HCT116 (cell line): ENCODE data around the gene IL17REL. TPM values are rescaled to one million over a fixed set of nuclear protein-coding genes. Genes with fewer than 3 reads are reported as not detected.

Experiments used
- ATAC-seq: fragments of 200-7000 bp; cut with Tn5 transposase; 2 replicates; pipeline ENCODE4 v1.9.1; 2020; ENCODE audit warnings: mild to moderate bottlenecking, moderate library complexity
- BruUV-seq: library from RNA; stranded (reverse); fragments of 400-500 nt; replicated peaks from 2 replicates; lab custom pipeline; 2021; lab: Mats Ljungman, UMichigan
- CTCF ChIA-PET: fragments of 300-600 bp; sonication (Branson Sonifier 250); formaldehyde crosslinking; loops from one replicate; lab custom pipeline; 2021; ENCODE audit warnings: antibody characterized with exemption; lab: Charles Lee
- POLR2A ChIA-PET: fragments of 300-600, 350-600 bp; sonication (Branson Sonifier 250); formaldehyde crosslinking; loops from one replicate; lab custom pipeline; 2021; ENCODE audit warnings: antibody characterized with exemption; lab: Charles Lee
- RAD21 ChIA-PET, 2 experiments: fragments of 300-600 bp; sonication (Branson Sonifier 250); formaldehyde crosslinking; loops; one replicate each; lab custom pipeline; 2023; ENCODE audit warnings: low total read pairs in 2 of 2; ENCODE audit not compliant: uncharacterized antibody in 2 of 2, unreplicated experiment in 2 of 2, low non-redundant PET in 1 of 2; lab: Charles Lee
- DNase-seq: peaks from one replicate; pipeline ENCODE4 v3.0.0-alpha.2; 2010; ENCODE audit warnings: low read depth, low spot score
- H2AFZ ChIP-seq: fragments of 200-600 bp; shearing (Covaris generic), sonication (generic); 2 replicates; pipeline ENCODE4 v1.6.1; 2017; ENCODE audit warnings: low read depth, mixed run types, mixed read lengths, antibody characterized with exemption, low read length; ENCODE audit not compliant: poor library complexity, severe bottlenecking
- H3K27ac ChIP-seq: 2 replicates; pipeline ENCODE4 v1.5.1; 2012; ENCODE audit warnings: low read depth, low read length
- H3K27me3 ChIP-seq: fragments of 200-600 bp; sonication (generic); 2 replicates; pipeline ENCODE4 v1.6.1; 2016; ENCODE audit warnings: mixed run types, low read length, mixed read lengths; ENCODE audit not compliant: insufficient read depth
- H3K36me3 ChIP-seq, 2 experiments: fragments of 200-500 bp in 1 of 2; fragments of 200-600 bp in 1 of 2; sonication (Bioruptor generic) in 1 of 2; sonication (generic) in 1 of 2; 2 replicates each; pipeline versions ENCODE4 v1.5.1 to v1.6.1; 2014 to 2016; ENCODE audit warnings: low read length in 2 of 2, inconsistent platforms in 1 of 2, mixed read lengths in 1 of 2, mixed run types in 1 of 2; ENCODE audit not compliant: insufficient read depth in 2 of 2, control insufficient read depth in 1 of 2
- H3K4me1 ChIP-seq, 2 experiments: fragments of 200-600 bp in 1 of 2; sonication (generic) in 1 of 2; 2 replicates each; pipeline versions ENCODE4 v1.5.1 to v1.6.1; 2012 to 2017; ENCODE audit warnings: low read length in 2 of 2, inconsistent platforms in 1 of 2, mild to moderate bottlenecking in 1 of 2, mixed read lengths in 1 of 2, mixed run types in 1 of 2, moderate library complexity in 1 of 2; ENCODE audit not compliant: insufficient read depth in 2 of 2, control insufficient read depth in 1 of 2
- H3K4me2 ChIP-seq: fragments of 200-600 bp; sonication (generic); 2 replicates; pipeline ENCODE4 v1.6.1; 2017; ENCODE audit warnings: mixed run types, low read length, mixed read lengths
- H3K4me3 ChIP-seq, 2 experiments: fragments of 200-600 bp in 1 of 2; sonication (generic) in 1 of 2; replicated peaks in 1 of 2; 2 replicates each; pipeline ENCODE4 v1.5.1; 2011 to 2016; ENCODE audit warnings: low read length in 2 of 2, control low read depth in 1 of 2, low read depth in 1 of 2, mild to moderate bottlenecking in 1 of 2, mixed read lengths in 1 of 2, mixed run types in 1 of 2
- H3K79me2 ChIP-seq: fragments of 200-600 bp; sonication (generic); 2 replicates; pipeline ENCODE4 v1.6.1; 2017; ENCODE audit warnings: mild to moderate bottlenecking, mixed run types, low read length, moderate library complexity, mixed read lengths; ENCODE audit not compliant: insufficient read depth
- H3K9ac ChIP-seq: fragments of 200-600 bp; sonication (generic); 2 replicates; pipeline ENCODE4 v1.6.1; 2016; ENCODE audit warnings: low read length, mixed read lengths
- H3K9me2 ChIP-seq: fragments of 200-600 bp; sonication (generic), shearing (Covaris generic); 2 replicates; pipeline ENCODE4 v1.6.1; 2017; ENCODE audit warnings: mixed run types, mild to moderate bottlenecking, moderate library complexity; ENCODE audit not compliant: insufficient read depth
- H3K9me3 ChIP-seq, 2 experiments: fragments of 200-500 bp in 1 of 2; fragments of 200-600 bp in 1 of 2; sonication (Bioruptor generic) in 1 of 2; sonication (generic) in 1 of 2; 2 replicates each; pipeline ENCODE4 v1.6.1; 2014 to 2017; ENCODE audit warnings: low read length in 2 of 2, mixed read lengths in 2 of 2, inconsistent platforms in 1 of 2, low read depth in 1 of 2, mild to moderate bottlenecking in 1 of 2, mixed run types in 1 of 2, moderate library complexity in 1 of 2; ENCODE audit not compliant: control insufficient read depth in 1 of 2, insufficient read depth in 1 of 2
- H4K20me1 ChIP-seq: fragments of 200-600 bp; sonication (generic), shearing (Covaris generic); 2 replicates; pipeline ENCODE4 v1.6.1; 2017; ENCODE audit warnings: mixed run types, mild to moderate bottlenecking, moderate library complexity; ENCODE audit not compliant: insufficient read depth
- CEBPB ChIP-seq: IDR thresholded peaks from 2 replicates; pipeline ENCODE4 v1.6.1; 2012; ENCODE audit warnings: low read depth
- CTCF ChIP-seq, 3 experiments: fragments of 200-600 bp in 1 of 3; sonication (generic) in 1 of 3; IDR thresholded peaks in 2 of 3; conservative IDR thresholded peaks in 1 of 3; 2 replicates each; pipeline ENCODE4 v1.5.1; 2012 to 2017; ENCODE audit warnings: low read depth in 2 of 3, low read length in 2 of 3, antibody characterized with exemption in 1 of 3, borderline replicate concordance in 1 of 3, control low read depth in 1 of 3, mild to moderate bottlenecking in 1 of 3, mixed read lengths in 1 of 3, mixed run types in 1 of 3, moderate library complexity in 1 of 3; ENCODE audit not compliant: insufficient read depth in 1 of 3
- ELF1 ChIP-seq: IDR thresholded peaks from 2 replicates; pipeline ENCODE4 v1.6.1; 2012; ENCODE audit warnings: low read depth, borderline replicate concordance
- POLR2A ChIP-seq: IDR thresholded peaks from 2 replicates; pipeline ENCODE4 v1.7.0; 2011; ENCODE audit warnings: borderline replicate concordance; ENCODE audit not compliant: insufficient read depth, insufficient read length; ENCODE audit errors: extremely low read depth
- SIN3A ChIP-seq: IDR thresholded peaks from 2 replicates; pipeline ENCODE4 v1.6.1; 2012; ENCODE audit warnings: low read depth
- TCF7L2 ChIP-seq: IDR thresholded peaks from 2 replicates; pipeline ENCODE4 v1.7.0; 2011; ENCODE audit warnings: borderline replicate concordance, inconsistent platforms; ENCODE audit not compliant: insufficient read depth, insufficient read length; ENCODE audit errors: extremely low read depth
- ZFX ChIP-seq: fragments of 450-650 bp; IDR thresholded peaks from 2 replicates; pipeline ENCODE4 v1.6.1; 2017
- intact Hi-C: fragments of 100-400 bp; cut with micrococcal nuclease; formaldehyde crosslinking; loops from 2 replicates; pipeline ENCODE4 v1.10.0; 2022
- total RNA-seq: library from RNA; stranded (reverse); gene quantifications from one replicate; pipeline ENCODE4 v1.2.1, GENCODE V29; 2021; ENCODE audit not compliant: unreplicated experiment

IL17REL gene
- total RNA-seq, 1 experiment from 2014 or later = not detected

GRCh38 chr22:50014053-50014501 lies 1.5 kb upstream of the IL17REL start:
- Histone ChIP-seq H3K27me3 (no peaks in the 10 kb centered on the region), H3K4me3 (no peak overlapping the region), H2AFZ (no peak overlapping the region), H3K4me1 (peaks cover 0 to 8% of the 10 kb centered on the region in 2 experiments; a peak in 1 of 4 replicates), H3K27ac (no peak overlapping the region), H4K20me1 (no peaks in the 10 kb centered on the region), H3K9ac (no peak overlapping the region), H3K9me2 (no peaks in the 10 kb centered on the region), H3K79me2 (no peaks in the 10 kb centered on the region), H3K4me2 (no peak overlapping the region), H3K36me3 (no peaks in the 10 kb centered on the region), H3K9me3 (no peaks in the 10 kb centered on the region)
- ATAC-seq = no peak; the same call in 1 of the 2 replicates
- no peak for DNase-seq
- no TSS peak for BruUV-seq
- ChIA-PET CTCF (interaction anchor here (1.4 kb wide), 1 partner anchor 16 kb away, joined by 3 read pairs; no protein-coding TSS in a partner anchor), RAD21 (no interaction called here), POLR2A (interaction anchor here (0.7 kb wide), 1 partner anchor 25 kb away, joined by 5 read pairs; no protein-coding TSS in a partner anchor)
- intact Hi-C loops = no loop called here
- TF ChIP-seq TCF7L2 (no peak), CEBPB (no peak), ZFX (no peak), ELF1 (no peak), CTCF (IDR thresholded peaks at IDR 0.05 in 2 of 3, conservative IDR thresholded peaks at IDR 0.05 in 1 of 3; ENCODE audit: borderline replicate concordance in 1 of 3, insufficient read depth in 1 of 3, low read depth in 2 of 3, low read length in 2 of 3) (no peak), POLR2A (no peak), SIN3A (no peak)
